HEK293T (cell line): ENCODE data around the gene ZNF208.
"Not testable (repeated sequence)": the region's sequence is repeated elsewhere in the genome, so short reads cannot be mapped to it uniquely, and the experiment has no call there.

ENCODE experiments used
- CTCF ChIA-PET: fragments of 350-600 bp; formaldehyde crosslinking; extraction: SDS; loops from one replicate; lab custom pipeline; 2021; ENCODE audit warnings: antibody characterized with exemption, inconsistent platforms; lab: Yijun Ruan, JAX
- POLR2A ChIA-PET: fragments of 350-600 bp; formaldehyde crosslinking; extraction: SDS; loops from one replicate; lab custom pipeline; 2020; ENCODE audit warnings: antibody characterized with exemption, inconsistent platforms; lab: Yijun Ruan, JAX
- DNase-seq: peaks from one replicate; pipeline ENCODE4 v3.0.0; 2012; ENCODE audit warnings: mixed read lengths; ENCODE audit errors: extremely low spot score
- ARNT ChIP-seq: fragments of 450-650 bp; IDR thresholded peaks from 2 replicates; pipeline ENCODE4 v1.6.1; 2017; ENCODE audit warnings: mild to moderate bottlenecking
- BHLHE40 ChIP-seq: fragments of 450-650 bp; IDR thresholded peaks from 2 replicates; pipeline ENCODE4 v1.6.1; 2016; ENCODE audit warnings: mild to moderate bottlenecking, moderate library complexity, borderline replicate concordance
- CTBP1 ChIP-seq: fragments of 450-650 bp; IDR thresholded peaks from 2 replicates; pipeline ENCODE4 v1.6.1; 2016; ENCODE audit warnings: borderline replicate concordance
- ELF4 ChIP-seq: fragments of 450-650 bp; IDR thresholded peaks from 2 replicates; pipeline ENCODE4 v1.6.1; 2017; ENCODE audit warnings: antibody characterized with exemption
- FOXA1 ChIP-seq: fragments of 450-650 bp; IDR thresholded peaks from 2 replicates; pipeline ENCODE4 v1.6.1; 2016; ENCODE audit warnings: mild to moderate bottlenecking
- FOXK2 ChIP-seq: fragments of 450-650 bp; IDR thresholded peaks from 2 replicates; pipeline ENCODE4 v1.6.1; 2016; ENCODE audit warnings: mild to moderate bottlenecking
- FOXM1 ChIP-seq: fragments of 450-650 bp; IDR thresholded peaks from 2 replicates; pipeline ENCODE4 v1.6.1; 2017; ENCODE audit warnings: mild to moderate bottlenecking, borderline replicate concordance
- HDGF ChIP-seq: fragments of 450-650 bp; IDR thresholded peaks from 2 replicates; pipeline ENCODE4 v1.6.1; 2017; ENCODE audit warnings: antibody characterized with exemption, borderline replicate concordance
- L3MBTL2 ChIP-seq: fragments of 450-650 bp; conservative IDR thresholded peaks from 2 replicates; pipeline ENCODE4 v1.6.1; 2016; ENCODE audit warnings: mild to moderate bottlenecking
- LEF1 ChIP-seq: fragments of 450-650 bp; IDR thresholded peaks from 2 replicates; pipeline ENCODE4 v1.6.1; 2017; ENCODE audit warnings: mild to moderate bottlenecking, borderline replicate concordance
- NFRKB ChIP-seq: fragments of 450-650 bp; IDR thresholded peaks from 2 replicates; pipeline ENCODE4 v1.6.1; 2016; ENCODE audit warnings: mild to moderate bottlenecking, moderate library complexity
- PKNOX1 ChIP-seq: fragments of 450-650 bp; IDR thresholded peaks from 2 replicates; pipeline ENCODE4 v1.6.1; 2016
- SP1 ChIP-seq: fragments of 450-650 bp; IDR thresholded peaks from 2 replicates; pipeline ENCODE4 v1.6.1; 2017
- SUZ12 ChIP-seq: fragments of 450-650 bp; IDR thresholded peaks from 2 replicates; pipeline ENCODE4 v1.6.1; 2016; ENCODE audit warnings: mild to moderate bottlenecking
- TARDBP ChIP-seq: fragments of 450-650 bp; IDR thresholded peaks from 2 replicates; pipeline ENCODE4 v1.6.1; 2016
- ZNF384 ChIP-seq: fragments of 450-650 bp; IDR thresholded peaks from 2 replicates; pipeline ENCODE4 v1.6.1; 2016

The ZNF208 gene

GRCh38 chr19:21900401-21900800, 110.3 kb downstream of the ZNF208 start:
- no peak for DNase-seq
- ChIA-PET CTCF (no interaction called here), POLR2A (no interaction called here)
- no peak for TF ChIP-seq NFRKB
- TF ChIP-seq L3MBTL2: no peak

- TF ChIP-seq PKNOX1: no peak
- no peak for TF ChIP-seq SUZ12
- TF ChIP-seq ZNF384: no peak
- TF ChIP-seq LEF1: no peak
- TF ChIP-seq ARNT: no peak
- TF ChIP-seq FOXM1: no peak
These were observed 119.7 kb downstream of the ZNF208 start for GRCh38 chr19:21891086-21891485.

GRCh38 chr19:21890017-21890416, 120.7 kb downstream of the ZNF208 start:
- POLR2A ChIA-PET, CTCF ChIA-PET, DNase-seq: not testable (repeated sequence)

More at GRCh38 chr19:21891086-21891485, 119.7 kb downstream of the ZNF208 start:
- POLR2A ChIA-PET: no interaction called here
- no peak for DNase-seq
- CTCF ChIA-PET: no interaction called here

- POLR2A ChIA-PET, CTCF ChIA-PET, DNase-seq: not testable (repeated sequence)
These were observed 125.2 kb downstream of the ZNF208 start for GRCh38 chr19:21885516-21885915.

GRCh38 chr19:21884786-21885185, 126.0 kb downstream of the ZNF208 start:
- DNase-seq, POLR2A ChIA-PET, CTCF ChIA-PET: not testable (repeated sequence)

- ChIA-PET CTCF (no interaction called here), POLR2A (no interaction called here)
- TF ChIP-seq HDGF (no peak), BHLHE40 (no peak), PKNOX1 (no peak), ZNF384 (no peak), ELF4 (no peak), CTBP1 (no peak), FOXK2 (no peak), LEF1 (no peak), NFRKB (no peak), ARNT (no peak), FOXM1 (no peak), SUZ12 (no peak), TARDBP (no peak), L3MBTL2 (no peak), FOXA1 (no peak), SP1 (no peak)
- no peak for DNase-seq
These were observed 127.2 kb downstream of the ZNF208 start for GRCh38 chr19:21883516-21883915.
